ENCODE results near the gene SGCA. TPM values are rescaled to one million over a fixed set of nuclear protein-coding genes. Genes with fewer than 3 reads are reported as not detected.

The SGCA gene
- total and polyA plus RNA-seq, 9 of the 15 experiments (the other 6 are each of a cell fraction or from before 2014, with no cell fraction given), result not detected

DNA sequence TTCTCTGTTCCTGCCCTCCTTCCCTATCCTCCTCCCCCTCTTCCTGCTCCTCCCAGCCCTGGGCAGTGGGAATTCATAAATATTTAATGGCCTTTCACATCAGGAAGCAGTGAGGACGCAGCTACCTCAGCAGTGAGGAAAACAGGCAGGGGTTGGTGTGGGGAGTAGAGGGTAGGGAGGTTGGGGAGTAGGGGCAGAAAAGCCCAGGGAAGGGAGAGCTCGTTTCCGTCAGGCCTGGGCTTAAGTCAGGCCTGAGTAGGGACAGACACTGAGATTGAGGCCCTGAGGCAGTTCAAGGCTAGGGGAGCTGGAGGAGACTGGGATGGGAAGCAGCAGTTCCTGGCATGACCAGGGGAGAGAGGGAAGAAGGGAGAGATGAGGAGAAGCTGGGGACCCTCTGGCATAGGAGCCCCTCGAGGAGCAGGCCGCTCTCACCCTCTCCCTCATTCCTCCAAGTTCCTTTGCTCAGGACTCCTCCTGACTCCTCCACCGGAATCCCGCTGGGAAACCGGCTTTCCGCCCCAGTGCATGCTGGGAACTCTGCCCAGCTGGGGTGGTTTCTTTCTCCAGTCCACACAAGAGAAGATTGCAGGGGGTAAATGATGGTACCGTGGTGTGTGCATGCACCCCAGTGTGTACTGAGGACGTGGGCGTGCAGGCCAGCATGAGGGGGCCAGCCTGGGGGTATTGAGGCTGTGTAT is 42.0 kb upstream of the SGCA start:
- peaks cover 0 to 8% of the 10 kb centered on the region in 2 experiments; a peak in 3 of 5 replicates for H3K4me1 ChIP-seq (replicated peaks in 1 of 2; ENCODE audit: control insufficient read depth in 2 of 2, insufficient read depth in 2 of 2, low read length in 2 of 2)
- no peak for FAIRE-seq
- peaks cover 24 to 55% of the 10 kb centered on the region in 2 experiments; a peak in 3 of 5 replicates for H3K27me3 ChIP-seq (ENCODE audit: control insufficient read depth in 2 of 2, insufficient read depth in 2 of 2, low read length in 2 of 2)
- no peaks in the 10 kb centered on the region for H3K79me2 ChIP-seq (ENCODE audit: control insufficient read depth, insufficient read depth, low read length)
- 10% methylated on average over 12 of the region's 12 CpGs for WGBS (ENCODE audit: insufficient coverage, low coverage, missing lambda C conversion rate)
- ATAC-seq, result no peak
- in situ Hi-C loops (cut with MboI) (no loop called here), intact Hi-C loops (cut with micrococcal nuclease) (no loop called here)
- peaks cover 3% of the 10 kb centered on the region; the same call in 1 of the 2 replicates for H4K20me1 ChIP-seq (replicated peaks; ENCODE audit: control insufficient read depth, insufficient read depth, low read length)
- no peak overlapping the region for H3K27ac ChIP-seq (ENCODE audit: extremely low read depth, low read depth, low read length)
- no peaks in the 10 kb centered on the region for H3K36me3 ChIP-seq (ENCODE audit: control insufficient read depth, insufficient read depth, low read length)
- no peaks in the 10 kb centered on the region for H3K9me1 ChIP-seq (ENCODE audit: control insufficient read depth, insufficient read depth, low read length)
- peak overlapping the region in 1 of 2 experiments; percentile 68; a peak in 2 of 4 replicates for H3K9ac ChIP-seq (ENCODE audit: insufficient read depth in 1 of 2, low read depth in 2 of 2, low read length in 2 of 2)
- DNase-seq (ENCODE audit: extremely low read depth in 1 of 4, low spot score in 3 of 4), result no peak
- peak overlapping the region; percentile 34 for H2AFZ ChIP-seq (ENCODE audit: low read depth, low read length)
- H3K9me3 ChIP-seq (replicated peaks; ENCODE audit: control insufficient read depth, insufficient read depth, low read depth, low read length), result peaks cover 4% of the 10 kb centered on the region; the same call in 1 of the 2 replicates
- CTCF ChIA-PET (ENCODE audit: low intra/inter-chr PET ratio), result no interaction called here
- no peak overlapping the region for H3K4me3 ChIP-seq
- BruUV-seq (replicated peaks), result no TSS peak
- POLR2A ChIA-PET, result interaction anchor here (1.3 to 1.5 kb wide), 2 partner anchors 9 to 13 kb away, joined by 6 to 8 read pairs; no protein-coding TSS in a partner anchor
- H3K4me2 ChIP-seq (ENCODE audit: insufficient read depth, low read length), result peak overlapping the region; percentile 26; the same call in 1 of the 2 replicates
- TF ChIP-seq ZNF589 (CRISPR knock-in tag; IDR thresholded peaks at IDR 0.05; ENCODE audit: low read depth) (no peak), MIER1 (IDR thresholded peaks at IDR 0.05; ENCODE audit: low read depth) (no peak), ZNF354B (CRISPR knock-in tag; IDR thresholded peaks at IDR 0.05) (no peak), ZNF143 (CRISPR knock-in tag; IDR thresholded peaks at IDR 0.05) (peak; percentile 60), ZNF586 (CRISPR knock-in tag; conservative IDR thresholded peaks at IDR 0.05) (no peak)
